ENCODE data around the gene TYK2.
A peak's percentile ranks its signal among the peaks of the same experiment; 100 is the strongest.

TYK2 gene

DNA sequence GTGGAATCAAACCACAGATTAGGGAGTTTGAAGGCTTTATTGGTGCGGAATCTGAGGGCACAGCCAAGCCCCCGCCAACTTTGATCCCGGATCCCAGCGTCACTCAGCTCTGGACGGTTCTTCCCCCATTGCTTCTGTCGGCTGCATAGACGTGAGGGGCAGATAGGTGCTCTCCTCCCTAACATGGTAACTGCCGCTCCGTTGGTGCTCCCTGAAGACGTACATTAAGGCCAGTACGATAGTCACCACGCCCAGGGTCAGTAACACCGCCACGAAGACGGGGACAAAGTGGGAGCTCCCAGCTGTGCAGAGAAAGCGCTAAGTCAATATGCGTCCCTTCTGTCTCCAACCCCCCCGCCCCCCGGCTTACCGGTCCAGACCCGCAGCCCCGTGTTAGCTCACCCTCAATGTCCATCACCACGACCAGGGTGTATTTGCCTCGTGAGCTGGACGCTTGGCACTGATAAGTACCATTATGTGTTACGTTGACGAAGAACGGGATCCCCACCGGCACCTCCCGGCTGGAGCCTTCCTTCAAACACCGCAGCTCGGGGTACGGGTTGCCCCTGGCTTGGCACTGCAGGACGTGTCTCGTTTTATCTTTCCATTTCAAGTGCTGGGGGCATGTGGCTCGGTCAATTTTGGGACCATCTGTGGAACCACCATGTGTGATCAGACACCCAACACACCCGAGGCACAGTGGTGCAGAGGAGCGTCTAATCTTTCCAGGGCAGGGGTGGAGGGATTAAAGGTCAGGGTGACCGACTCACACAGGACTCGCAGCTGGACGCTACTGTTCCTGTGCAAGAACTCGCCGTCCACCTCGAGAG lies 46.4 kb downstream of the TYK2 start:
- peak; percentile 38 for DNase-seq (ENCODE audit: low read depth)

DNA sequence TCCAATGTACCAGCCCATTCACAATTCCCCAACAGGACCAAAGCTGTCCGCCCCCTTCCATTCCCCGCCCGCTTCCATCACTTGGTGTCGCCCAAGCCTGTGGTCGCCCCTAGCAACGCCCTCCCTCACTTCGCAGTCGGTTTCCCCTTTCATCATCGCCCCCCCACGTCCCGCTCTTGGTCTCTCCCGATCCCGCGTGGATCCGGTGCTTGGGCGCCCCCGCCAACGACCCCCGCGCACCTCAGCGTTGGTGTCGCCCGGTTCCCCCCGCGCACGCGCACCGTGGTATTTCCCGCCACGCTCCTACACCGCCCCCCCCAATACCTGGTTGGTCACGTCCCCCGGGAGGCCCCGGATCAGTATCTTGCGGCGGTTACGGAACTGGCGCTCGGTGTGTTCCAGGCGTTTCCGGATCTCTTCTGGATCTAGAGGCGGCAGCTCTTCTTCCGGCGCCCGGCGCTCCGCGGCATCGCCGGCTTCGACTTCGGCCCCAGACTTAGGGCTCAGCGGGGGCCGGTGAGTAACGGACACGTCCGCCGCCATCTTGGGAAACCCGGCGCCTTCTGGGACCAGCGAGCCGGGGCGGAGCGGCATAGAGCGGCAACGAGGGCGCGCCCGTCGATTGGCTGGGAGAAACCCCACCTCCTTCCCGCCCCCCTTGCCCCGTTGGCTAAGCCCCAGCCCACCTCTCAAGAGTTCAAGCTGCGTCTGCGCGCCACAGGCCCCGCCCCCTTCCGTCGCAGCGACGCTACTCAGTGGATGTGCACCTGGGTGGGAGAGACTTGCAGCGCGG lies 47.2 kb downstream of the TYK2 start, which contains the start of gene RAVER1:
Gene RAVER1, minus strand, starts transcription at position 565 of the 793 bp plus-strand sequence. Its CDS starts 22 bp downstream, at position 543.
- peak; percentile 99 for DNase-seq (ENCODE audit: low read depth)

DNA sequence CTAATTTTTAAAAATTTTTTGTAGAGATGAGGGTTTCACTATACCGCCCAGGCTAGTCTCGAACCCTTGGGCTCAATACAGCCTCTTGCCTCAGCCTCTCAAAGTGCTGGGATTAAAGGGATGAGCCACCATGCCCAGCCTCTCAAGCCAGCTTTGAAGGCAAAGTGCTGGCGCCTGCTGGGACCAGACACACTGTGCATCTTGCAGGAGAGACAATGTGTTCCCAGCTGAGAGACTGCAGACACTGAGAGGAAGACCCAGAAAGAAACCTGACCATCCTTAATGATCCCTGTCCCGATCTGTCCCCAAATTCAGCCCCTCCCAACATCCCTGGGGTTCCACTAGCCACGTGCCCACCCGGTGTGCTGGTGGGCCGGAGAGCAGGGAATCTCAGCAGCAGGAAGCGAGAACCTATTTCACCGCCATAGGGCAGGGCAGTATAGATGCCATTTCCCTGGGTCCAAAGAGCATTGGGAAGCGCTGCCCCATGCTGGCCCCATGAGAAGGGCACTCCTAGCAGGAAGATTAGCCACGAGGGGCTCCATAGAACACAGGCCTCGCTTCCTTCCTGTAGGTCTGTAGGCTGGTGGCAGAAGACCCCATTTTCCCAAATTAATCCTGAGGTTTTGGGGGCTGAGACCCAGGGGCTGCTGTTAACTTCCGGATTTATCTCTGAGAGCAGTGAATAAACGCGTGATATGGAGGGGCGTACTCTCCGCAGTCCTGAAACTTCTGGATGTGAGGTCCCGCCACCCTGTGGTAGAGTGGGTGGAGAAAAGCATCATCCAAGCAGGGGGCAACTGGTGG lies 48.0 kb downstream of the TYK2 start:
- no peak for DNase-seq (ENCODE audit: low read depth)

DNA sequence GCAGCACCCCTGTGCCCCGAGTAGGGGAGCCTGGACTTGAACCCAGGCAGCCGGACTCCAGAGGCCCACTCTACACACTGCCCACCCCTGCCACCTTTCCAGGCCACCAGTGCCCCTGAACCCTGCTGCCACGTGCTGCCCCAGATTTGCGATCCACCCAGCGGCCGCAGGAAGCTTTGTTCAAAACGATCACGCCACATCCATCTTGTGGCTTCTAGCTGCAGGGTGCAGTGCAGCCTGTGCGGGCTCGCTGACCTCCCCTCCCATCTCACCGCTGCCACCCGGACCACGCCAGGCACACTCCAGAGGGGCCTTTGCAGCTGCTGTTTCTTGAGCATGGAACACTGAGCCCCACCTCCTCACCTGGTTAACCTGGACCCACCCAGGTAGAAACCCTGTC lies 50.8 kb downstream of the TYK2 start:
- no peak for DNase-seq (ENCODE audit: low read depth)

DNA sequence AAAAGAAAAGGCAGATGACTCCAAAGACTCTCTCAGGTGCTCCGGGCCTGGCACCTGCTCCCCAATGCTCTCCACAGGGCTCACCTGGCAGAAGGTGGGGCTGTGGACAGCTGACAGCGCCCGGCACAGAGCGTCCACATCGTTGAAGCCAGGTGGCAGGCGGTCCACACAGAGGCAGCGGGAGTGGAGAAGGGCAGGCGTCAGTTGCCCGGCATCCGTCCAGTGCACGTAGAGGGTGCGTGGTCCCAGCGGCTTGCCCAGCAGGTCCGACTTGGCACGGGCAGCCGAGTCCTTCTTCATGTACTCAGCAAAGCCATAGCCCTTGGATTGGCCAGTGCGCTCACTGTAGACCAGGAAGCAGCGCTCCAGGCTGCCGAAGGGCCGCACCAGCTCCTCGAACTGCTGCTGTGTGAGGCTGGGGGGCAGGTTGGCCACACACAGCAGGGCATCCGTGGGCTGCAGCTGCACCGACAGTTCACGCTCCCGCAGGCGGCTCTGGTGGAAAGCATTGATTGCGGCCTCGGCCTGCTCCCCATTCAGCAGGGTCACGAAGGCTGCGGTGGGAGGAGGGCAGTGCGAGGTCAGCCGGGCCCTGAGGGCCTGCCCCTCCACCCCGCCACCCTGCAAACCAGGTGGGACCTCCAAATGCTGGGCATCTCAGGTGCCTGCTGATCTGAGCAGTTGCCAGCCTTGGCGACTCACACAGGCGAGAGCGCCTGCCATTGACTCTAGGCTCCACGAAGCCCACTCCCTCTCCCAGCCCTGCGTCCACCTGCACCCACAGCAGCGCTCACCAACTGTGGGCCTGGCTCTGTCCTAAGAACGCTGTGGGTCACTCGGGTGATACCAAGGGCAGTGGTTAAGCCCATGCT lies 51.6 kb downstream of the TYK2 start:
- DNase-seq (ENCODE audit: low read depth) = no peak

DNA sequence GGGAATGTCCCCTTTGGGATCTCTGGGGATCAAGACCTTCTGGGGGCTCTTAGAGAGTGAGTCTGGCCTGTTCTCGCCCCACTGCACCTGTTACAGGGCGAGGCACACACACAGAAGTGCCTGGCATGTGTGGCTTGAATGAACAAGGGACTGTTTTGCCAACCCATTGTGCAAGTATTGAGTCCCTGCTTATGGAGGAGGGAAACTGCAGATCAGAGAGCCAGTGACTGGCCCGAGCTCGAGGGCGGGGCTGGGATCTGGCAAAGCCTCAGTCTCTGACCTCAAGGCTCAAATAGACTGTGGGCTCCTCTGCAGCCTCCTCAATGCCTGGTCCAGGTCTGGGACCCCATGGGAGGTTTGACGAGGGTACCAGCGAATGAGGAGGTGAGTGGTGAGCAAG lies 52.6 kb downstream of the TYK2 start:
- DNase-seq (ENCODE audit: low read depth) = no peak

DNA sequence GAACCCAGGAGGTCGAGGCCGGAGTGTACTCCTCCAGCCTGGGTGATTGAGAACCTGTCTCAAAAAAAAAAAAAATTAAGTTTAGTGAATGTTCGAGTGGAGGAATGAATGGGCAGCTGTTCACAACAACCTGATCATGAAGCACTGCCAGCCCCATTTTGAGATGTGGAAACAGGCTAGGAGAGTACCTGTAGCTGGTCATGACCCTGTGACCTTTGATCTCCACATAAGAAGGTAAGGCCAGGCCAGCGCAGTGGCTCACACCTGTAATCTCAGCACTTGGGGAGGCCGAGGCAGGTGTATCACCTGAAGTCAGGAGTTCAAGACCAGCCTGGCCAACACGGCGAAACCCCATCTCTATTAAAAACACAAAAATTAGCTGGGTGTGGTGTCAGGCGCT lies 54.6 kb downstream of the TYK2 start:
- no peak for DNase-seq (ENCODE audit: low read depth)

DNA sequence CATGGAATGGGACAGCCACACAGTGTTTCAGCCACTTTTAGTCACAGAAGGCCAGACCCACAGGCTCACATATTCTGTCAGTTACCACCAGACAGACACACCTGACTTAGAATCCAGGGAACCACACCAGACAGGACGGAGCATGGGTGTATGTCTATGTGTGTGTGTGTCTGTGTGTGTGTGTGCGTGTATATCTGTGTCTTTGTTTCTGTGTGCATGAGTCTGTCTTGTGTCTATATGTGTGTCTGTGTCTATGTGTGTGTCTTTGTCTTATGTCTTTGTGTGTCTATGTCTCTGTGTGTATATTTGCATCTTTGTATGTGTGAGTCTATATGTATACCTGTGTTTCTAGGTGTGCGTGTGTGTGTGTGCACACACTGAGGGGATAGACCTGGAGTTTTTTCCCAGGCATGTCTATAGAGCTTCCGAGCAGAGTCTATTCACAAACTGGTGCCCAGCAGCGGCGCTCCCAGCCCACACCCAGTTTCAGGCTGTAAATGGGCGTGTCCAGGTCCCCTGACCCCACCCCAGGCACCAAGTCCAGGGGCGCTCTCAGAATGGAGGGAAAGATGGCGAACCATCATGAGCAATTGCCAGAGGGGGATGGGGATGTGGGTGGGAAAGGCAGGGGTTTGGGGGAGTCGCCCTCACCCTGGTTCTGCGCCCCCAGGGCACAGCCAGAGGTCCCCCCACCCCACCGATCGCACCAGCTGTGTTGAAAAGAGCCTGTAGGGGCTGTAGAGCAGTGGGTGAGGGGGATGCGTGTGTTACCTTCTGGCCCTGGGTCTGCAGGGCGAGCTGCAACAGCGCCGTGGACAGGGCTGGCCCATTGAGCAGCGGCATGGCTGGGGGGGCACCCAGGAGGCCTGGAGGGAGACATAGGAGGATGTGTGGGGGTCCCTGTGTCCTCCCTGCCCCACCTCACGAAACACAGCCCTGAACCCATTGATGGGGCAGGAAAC lies 58.2 kb downstream of the TYK2 start:
- DNase-seq (ENCODE audit: low read depth) = no peak

DNA sequence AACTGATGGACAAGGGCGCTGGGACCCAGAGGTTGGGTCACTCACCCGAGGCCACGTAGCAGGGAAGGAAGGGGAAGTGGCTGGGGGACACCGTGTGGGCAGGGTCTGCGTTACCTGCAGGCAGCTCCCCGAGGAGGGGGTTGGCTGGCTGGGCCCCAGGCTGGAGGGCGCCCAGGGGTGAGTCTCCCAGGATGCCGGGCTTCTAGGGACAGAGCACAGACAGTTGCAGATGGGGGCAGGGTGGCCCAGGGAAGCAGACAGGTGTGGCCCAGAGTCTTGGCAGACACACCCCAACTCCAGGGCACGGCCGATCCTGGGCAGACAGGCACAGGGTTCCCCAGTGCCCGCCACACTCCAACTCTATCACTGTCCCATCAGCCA lies 59.0 kb downstream of the TYK2 start:
- no peak for DNase-seq (ENCODE audit: low read depth)

DNA sequence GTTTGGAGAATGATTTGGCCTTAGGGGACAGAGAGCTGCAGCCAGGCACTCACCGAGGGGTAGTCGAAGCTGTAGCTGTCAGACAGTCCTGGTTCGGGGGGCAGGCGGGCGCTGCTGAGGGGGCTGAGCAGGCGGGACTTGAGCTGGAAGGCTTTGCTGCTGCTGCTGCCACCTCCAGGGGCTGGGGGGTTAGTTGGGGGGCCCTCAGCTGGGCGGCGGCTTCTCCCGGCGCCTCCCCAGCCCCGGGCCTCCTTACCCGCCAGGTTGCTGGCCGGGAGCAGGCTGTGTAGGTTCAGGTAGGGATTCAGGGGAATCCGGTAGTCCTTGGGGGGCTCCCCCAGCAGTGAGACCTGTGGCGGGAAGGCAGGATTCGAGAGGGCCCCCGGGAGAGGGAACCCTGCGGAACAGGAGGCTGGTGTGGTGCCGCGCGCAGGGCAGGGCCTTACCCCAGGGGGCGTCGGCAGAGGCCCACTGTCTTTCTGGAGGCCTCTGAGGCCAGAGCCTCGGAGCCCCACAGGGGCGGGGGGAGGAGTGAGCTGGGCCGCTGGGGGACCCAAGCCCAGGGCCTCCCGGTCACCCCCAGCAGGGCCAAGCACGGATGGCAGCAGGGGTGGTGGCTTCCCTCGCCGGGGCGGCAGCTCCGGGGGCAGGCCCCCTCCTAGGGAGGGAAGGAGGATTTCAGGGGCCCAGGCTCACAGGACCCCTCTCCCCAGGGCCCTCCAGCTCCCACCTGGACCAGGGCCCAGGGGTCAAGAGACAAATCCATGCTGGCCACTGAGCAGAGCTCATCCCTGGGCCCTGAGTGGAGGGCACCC lies 59.6 kb downstream of the TYK2 start:
- DNase-seq (ENCODE audit: low read depth) = no peak

DNA sequence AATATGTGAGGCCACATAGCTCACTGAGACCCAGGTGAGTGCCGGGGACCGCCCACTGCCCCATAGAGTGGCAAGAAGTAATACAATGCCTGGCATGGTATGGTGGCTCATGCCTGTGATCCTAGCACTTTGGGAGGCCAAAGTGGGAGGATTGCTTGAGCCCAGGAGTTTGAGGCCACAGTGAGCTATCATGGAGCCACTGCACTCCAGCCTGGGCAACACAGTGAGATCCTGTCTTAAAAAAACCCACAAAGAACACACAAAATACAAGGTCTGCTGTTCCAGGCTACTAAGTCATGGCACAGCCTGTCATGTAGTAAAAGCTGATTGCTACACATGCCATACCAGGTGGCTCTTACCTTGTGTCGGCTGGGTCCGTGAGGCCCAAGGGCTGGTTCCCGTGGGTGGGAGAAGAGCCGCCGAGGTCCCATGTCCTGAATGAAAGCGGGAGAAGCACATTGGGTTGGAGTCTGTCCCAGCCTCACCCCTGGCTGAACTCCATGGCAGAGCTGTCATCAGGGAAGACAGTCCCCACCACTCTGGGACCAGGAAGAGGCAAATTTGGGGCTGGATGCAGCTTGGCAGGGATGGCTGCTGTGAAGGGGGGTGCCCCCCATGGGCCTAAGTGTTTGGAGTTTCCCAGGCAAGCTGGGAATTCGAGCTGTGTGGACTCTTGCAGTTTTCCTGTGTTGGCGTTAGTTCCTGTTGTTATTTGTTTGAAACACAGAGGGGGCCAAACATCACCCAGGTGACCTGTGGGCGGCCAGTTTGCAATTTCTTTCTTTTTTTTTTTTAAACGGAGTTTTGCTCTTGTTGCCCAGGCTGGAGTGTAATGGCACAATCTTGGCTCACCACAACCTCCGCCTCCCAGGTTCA lies 61.3 kb downstream of the TYK2 start:
- no peak for DNase-seq (ENCODE audit: low read depth)

DNA sequence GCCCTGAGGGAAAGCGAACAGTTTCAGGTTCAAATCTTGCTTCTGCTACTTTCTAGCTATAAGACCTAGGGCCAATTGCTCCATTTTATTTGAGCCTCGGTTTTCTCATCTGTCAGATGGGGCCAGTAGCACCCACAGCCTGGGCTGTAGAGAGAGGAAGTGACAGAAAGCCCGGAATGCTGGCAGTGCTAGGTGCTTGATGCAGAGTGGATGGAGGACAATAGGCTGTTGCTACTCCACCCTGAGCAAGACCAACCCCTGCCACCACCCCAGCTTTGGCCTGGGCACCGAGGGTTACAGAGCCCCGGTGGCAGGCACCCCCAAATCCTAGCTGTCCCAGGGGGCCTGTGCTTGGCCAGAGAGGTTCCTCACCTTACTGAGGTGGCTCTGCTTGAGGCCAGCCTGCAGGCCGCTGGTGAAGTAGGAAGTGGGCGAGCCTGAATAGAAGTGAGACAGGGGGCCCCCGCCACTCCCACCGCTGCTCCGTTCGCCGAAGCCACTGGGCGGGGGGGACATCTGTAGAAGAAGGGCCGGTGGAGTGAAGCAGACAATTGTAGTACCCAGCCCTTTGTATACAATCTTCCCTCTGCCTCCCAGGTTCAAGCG lies 62.4 kb downstream of the TYK2 start:
- DNase-seq (ENCODE audit: low read depth) = no peak

DNA sequence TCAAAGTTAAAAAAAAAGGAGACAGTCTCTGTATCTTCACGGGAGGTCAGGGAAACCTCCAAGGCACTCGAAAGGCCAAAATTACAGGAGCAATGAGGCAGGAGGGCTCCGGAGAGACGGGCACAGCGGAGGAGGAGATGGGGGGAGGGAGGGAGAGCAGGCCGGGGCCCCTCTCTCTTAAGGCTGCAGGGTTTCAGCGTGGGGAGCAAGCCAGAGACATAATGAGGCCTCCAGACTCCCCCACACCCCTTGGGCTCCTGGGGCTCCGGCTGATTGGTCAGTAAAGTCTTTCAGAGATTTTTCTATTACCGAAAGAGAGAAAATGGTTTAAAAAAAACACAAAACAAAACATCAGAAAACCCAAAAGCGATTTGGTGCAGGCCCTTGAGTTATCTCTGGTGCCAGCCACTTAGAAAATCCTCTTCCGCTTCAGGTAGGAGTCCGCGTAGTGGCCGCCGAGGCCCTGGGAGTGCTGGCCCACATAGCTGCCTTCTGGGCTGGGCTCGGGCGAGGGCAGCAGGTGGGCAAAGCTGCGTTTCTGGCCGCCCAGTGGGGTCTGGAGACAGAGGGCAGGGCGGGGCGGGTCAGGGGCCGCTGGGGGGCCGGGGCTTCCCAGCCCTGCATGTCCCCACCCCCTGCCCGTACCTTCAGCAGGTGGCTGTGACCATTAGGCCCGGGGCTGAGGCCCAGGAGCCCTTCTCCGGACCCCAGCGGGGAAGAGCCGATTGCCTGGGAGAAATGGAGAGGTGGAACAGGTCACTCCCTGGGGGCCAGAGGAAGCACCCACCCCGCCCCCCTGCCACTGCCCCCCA lies 63.1 kb downstream of the TYK2 start:
- no peak for DNase-seq (ENCODE audit: low read depth)

DNA sequence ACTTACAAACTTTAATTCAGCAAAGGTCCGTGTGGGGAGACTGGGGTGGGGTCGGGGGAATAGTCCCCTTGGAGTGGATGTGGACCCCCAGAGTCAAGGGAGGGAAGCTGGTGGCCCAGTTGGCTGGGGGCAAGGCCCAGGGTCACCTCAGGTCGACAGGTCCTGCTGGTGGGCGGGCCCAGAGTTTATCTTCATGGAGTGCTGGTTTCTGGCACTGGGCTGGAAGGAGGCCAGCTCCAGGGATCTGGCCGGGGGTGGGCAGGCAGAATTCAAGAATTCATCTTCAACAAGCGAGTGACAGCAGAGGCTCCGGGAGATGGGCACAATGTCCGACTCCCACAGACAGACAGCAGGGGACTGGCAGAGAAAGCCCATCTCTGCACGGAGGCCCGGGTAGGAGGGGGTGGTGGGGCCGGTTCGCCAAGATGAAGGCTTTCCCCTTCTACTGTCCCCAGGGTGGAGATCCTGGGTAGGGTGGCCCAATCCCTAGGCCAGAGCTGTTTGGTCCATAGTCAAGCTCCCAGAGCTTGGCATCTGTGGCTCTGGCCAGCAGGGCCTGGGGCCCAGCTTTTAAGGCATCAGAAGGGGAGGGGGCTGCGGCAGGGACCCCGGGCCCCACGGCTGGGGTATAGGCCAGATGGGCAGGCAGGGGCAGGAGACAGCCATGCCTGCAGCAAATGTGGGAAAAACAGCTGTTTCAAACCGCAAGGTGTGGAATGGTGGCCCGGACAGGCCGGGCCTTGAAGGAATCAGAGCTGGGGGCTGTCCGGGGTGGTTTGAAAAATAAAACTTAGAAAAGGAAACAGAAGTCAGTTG lies 63.9 kb downstream of the TYK2 start:
- DNase-seq (ENCODE audit: low read depth) = no peak

DNA sequence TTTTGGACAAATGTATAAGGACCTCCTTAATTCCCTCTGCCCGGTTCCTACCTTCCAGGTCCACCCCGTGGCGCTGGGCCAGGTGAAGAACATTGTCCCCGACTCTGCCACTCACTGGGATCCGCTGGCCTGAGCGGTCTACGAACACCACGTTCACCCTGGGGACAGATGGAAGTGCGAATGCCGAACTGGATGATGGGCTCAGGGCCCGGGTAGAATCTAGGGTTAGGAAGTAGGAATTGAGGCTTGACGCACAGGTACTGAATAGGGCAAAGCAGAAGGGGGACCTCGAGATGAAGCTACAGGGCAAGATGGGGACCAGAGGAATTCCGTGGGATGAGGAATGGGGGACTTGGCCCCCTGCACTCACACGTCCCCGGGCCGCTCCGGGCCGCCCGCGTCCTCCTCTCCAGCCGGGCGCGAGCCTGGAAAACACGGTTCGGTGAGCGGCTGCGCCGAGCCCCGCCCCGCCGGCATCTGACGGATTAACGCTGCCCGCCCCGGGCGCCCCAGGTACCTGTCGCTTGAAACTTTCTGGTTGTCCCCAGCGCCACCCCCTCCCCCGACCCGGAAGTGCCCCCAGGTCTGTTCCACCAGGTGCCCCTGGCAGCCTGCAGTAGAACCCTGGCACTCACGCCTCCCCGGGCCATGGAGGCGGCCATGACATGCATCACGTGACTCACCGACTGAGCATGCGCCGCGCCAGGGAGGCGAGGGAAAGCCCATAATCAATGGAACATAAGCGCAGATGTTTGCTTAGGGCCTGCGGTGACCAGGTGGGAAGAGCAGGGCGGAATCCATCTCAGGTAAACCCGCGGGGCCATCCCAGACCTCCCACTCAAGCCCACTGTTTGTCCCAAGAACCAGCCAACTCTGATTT lies 64.8 kb downstream of the TYK2 start, which contains the start of gene FDX2:
Gene FDX2, minus strand, starts transcription at position 681 of the 880 bp plus-strand sequence. Its CDS starts 19 bp downstream, at position 662.
- peak; percentile 87 for DNase-seq (ENCODE audit: low read depth)
